Esophagus (tissue), 2 donors: ENCODE results near the gene IL18R1. TPM values are rescaled to one million over a fixed set of nuclear protein-coding genes. Genes with fewer than 3 reads are reported as not detected.
"Not testable (repeated sequence)": the region's sequence is repeated elsewhere in the genome, so short reads cannot be mapped to it uniquely, and the experiment has no call there.

Experiments used
- H3K27ac ChIP-seq, 2 donors: one replicate each; pipeline ENCODE4 v1.5.1; 2013; ENCODE audit warnings: low read depth in 2 of 2, mild to moderate bottlenecking in 2 of 2, inconsistent platforms in 1 of 2, low read length in 1 of 2, moderate library complexity in 1 of 2
- H3K27me3 ChIP-seq, 2 donors: one replicate each; pipeline ENCODE4 v1.6.1; 2013; ENCODE audit warnings: low read length in 2 of 2, control low read depth in 1 of 2, mild to moderate bottlenecking in 1 of 2; ENCODE audit not compliant: insufficient read depth in 2 of 2, control insufficient read depth in 1 of 2
- H3K36me3 ChIP-seq, 2 donors: one replicate each; pipeline ENCODE4 v1.6.1; 2013; ENCODE audit warnings: low read length in 1 of 2; ENCODE audit not compliant: control insufficient read depth in 2 of 2, insufficient read depth in 2 of 2
- H3K4me1 ChIP-seq, 2 donors: one replicate each; pipeline ENCODE4 v1.6.1; 2013; ENCODE audit warnings: low read length in 1 of 2; ENCODE audit not compliant: control insufficient read depth in 2 of 2, insufficient read depth in 2 of 2
- H3K4me3 ChIP-seq, 2 donors: one replicate each; pipeline ENCODE4 v1.5.1; 2013; ENCODE audit warnings: low read length in 2 of 2, mild to moderate bottlenecking in 2 of 2, low read depth in 1 of 2, moderate library complexity in 1 of 2
- H3K9me3 ChIP-seq, 2 donors: one replicate each; pipeline ENCODE4 v1.6.1; 2013; ENCODE audit warnings: mild to moderate bottlenecking in 2 of 2, low read depth in 1 of 2, low read length in 1 of 2, moderate library complexity in 1 of 2; ENCODE audit not compliant: control insufficient read depth in 2 of 2, insufficient read depth in 1 of 2
- WGBS, 2 donors: extraction: QIAGEN DNeasy Blood & Tissue Kit; methylation state at CpG; one replicate each; pipeline ENCODE4 v1.1.7; 2013; 5-methylcytosine and 5-hydroxymethylcytosine counted together
- polyA plus RNA-seq, 2 donors: library from polyadenylated mRNA; stranded (reverse); fragments of 200-250 nt; gene quantifications; one replicate each; pipeline ENCODE4 v1.2.3, GENCODE V29; 2013
- donor health status: healthy with polysubstance abuse.
- donor health status: Bipolar disorder and iron deficiency.

Gene IL18R1
- polyA plus RNA-seq, 2 donors, result 0.83 to 0.95 TPM

DNA sequence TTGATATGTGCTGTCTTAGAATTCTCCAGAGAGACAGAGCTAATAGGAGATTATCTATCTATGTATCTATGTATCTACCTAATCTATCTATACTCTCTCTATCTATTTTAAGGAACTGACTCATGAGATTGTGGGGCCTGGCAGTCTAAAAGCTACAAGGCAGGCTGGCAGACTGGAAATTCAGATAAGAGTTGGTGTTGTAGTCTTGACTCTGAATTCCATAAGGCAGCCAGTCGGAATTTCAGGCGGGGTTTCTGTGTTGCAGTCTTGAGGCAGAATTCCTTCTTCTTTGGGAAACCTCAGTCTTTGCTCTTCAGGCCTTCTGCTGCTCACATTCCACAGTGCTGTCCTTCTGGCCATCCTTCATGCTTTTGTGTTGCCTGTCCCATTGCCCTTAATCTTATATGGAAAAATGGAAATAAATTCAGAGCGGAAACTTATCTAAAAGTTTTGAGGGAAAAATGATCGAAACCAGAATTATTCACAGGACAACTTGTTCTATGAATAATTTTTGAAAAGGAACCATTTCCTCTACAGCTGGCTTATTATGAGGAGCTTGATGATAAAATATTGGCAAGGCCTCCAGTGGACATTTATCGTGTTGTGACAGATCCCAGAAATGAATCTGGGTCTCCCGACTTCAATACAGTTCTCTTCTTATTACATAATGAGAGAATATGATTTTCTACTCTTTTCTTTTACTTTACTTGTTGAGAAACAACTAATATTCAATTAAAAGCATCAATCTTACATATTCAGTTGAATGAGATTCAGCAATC, 33.5 kb upstream of the IL18R1 start:
- Histone ChIP-seq H3K36me3 (no peaks in the 10 kb centered on the region), H3K4me3 (no peak overlapping the region), H3K27me3 (no peaks in the 10 kb centered on the region), H3K9me3 (no peaks in the 10 kb centered on the region), H3K27ac (no peak overlapping the region), H3K4me1 (no peaks in the 10 kb centered on the region)
- 62 to 85% methylated on average over 6 of the region's 6 CpGs for WGBS, 2 donors

DNA sequence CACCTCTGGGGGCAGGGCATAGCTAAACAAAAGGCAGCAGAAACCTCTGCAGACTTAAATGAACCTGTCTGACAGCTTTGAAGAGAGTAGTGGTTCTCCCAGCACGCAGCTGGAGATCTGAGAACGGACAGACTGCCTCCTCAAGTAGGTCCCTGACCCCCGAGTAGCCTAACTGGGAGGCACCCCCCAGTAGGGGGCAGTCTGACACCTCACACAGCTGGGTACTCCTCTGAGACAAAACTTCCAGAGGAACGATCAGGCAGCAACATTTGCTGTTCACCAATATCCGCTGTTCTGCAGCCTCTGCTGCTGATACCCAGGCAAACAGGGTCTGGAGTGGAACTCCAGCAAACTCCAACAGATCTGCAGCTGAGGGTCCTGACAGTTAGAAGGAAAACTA, 30.7 kb upstream of the IL18R1 start:
- not testable (repeated sequence) for H3K9me3 ChIP-seq, H3K4me3 ChIP-seq, H3K27ac ChIP-seq, H3K4me1 ChIP-seq, H3K36me3 ChIP-seq, H3K27me3 ChIP-seq
- 81 to 86% methylated on average over 5 of the region's 5 CpGs for WGBS, 2 donors

DNA sequence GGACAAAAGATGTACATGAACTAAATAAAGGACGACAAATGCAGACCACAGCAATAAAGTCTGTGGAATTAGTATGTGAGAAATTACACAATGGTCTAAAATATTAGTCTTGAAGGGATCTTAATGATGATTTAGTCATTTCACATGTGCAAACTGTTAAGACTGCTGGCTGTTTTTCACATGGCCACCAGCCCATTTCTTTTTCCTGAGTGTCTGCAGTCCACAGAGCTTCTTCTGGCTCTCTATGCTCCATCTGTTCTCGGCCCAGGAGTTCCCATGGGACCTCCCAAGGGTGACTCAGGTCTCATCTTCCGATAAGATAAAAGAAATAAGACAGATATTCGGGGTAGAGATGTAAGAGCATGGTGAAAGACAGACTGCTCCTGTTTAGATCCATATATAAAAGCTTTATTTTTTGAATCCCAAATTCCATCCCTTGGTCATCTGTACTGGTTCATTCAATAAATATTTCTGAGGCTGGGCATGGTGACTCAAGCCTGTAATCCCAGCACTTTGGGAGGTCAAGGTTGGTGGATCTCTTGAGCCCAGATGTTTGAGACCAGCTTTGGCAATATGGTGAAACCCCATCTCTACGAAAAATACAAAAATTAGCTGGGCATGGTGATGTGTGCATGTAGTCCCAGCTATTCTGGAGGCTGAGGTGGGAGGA, 24.1 kb upstream of the IL18R1 start:
- 75% methylated on average over 5 of the region's 5 CpGs for WGBS, 2 donors
- H3K9me3 ChIP-seq, result no peaks in the 10 kb centered on the region
- no peaks in the 10 kb centered on the region for H3K4me1 ChIP-seq
- H3K4me3 ChIP-seq, result no peak overlapping the region
- no peaks in the 10 kb centered on the region for H3K27me3 ChIP-seq
- H3K36me3 ChIP-seq, result no peaks in the 10 kb centered on the region
- no peak overlapping the region for H3K27ac ChIP-seq

DNA sequence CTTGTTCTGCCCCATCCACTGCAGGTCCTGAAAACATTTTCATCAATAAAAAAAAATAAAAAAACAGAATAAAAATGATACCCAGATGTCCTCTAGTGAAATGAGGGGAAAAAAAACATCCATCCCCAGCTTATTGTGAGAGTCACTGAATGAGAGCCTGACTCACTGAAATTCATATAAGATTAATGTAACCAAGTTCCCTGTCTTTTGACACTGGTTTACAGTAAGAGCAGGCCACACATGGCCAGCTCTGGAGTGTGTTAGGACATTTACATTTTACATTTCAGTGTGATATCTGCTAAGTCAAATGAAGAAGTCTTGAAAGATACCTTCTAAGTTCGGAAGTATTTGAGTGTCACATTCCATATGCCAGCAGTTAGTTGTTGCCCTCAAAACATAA, 21.1 kb upstream of the IL18R1 start:
- H3K27me3 ChIP-seq, result no peaks in the 10 kb centered on the region
- no peaks in the 10 kb centered on the region for H3K9me3 ChIP-seq
- H3K4me3 ChIP-seq, result no peak overlapping the region
- 80 to 91% methylated on average over 1 of the region's 1 CpG for WGBS, 2 donors
- no peak overlapping the region for H3K27ac ChIP-seq
- H3K36me3 ChIP-seq, result no peaks in the 10 kb centered on the region
- peaks cover 0 to 2% of the 10 kb centered on the region in 2 donors for H3K4me1 ChIP-seq

DNA sequence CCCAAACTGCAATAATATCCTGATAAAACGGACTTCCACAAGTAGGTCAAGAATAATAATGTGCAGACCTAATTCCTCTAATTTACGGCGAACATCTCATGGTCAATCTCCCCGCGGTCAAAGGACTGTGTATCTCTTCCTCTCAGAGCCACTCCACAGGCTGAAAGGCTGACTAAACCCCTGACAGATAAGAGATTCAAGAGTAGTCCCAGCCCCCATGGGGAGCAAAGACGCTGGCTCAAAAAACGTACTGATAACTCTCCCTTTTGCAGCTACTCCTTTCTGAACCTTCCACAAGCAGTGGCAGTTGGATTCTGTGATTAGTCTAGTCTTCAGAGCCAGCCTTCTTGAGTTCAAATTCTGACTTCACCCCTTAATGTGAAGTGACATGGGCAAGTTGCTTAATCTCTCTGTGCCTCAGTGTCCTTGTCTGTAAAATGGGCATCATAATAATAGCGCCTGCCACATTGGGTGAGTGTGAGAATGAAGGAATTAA, 19.7 kb upstream of the IL18R1 start:
- Histone ChIP-seq H3K27ac (no peak overlapping the region), H3K9me3 (no peaks in the 10 kb centered on the region), H3K4me1 (peaks cover 0 to 2% of the 10 kb centered on the region in 2 donors), H3K4me3 (no peak overlapping the region), H3K36me3 (no peaks in the 10 kb centered on the region), H3K27me3 (no peaks in the 10 kb centered on the region)
- 67 to 76% methylated on average over 8 of the region's 8 CpGs for WGBS, 2 donors

DNA sequence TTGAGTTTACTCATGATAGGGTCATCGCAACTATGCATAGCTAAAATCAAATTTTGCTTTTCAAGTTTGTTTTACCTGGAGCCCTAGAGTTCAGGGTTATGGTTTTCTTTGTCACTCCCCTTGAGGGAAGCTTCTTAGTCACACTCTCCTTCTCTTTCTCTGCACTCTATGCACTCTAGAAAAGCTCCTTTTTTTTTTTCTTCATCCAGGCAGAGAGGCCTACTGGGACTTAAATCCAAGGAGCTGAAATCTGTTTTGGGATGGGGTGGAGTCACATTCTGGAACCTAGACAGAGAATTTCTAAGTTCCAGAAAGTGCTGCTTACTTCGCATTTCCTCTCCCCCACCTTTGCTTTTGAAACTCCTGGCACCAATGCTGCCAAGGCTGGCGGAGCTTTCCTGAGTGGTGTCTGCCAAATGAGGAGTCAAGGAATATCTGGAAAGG, 19.1 kb upstream of the IL18R1 start:
- Histone ChIP-seq H3K4me1 (peaks cover 0 to 2% of the 10 kb centered on the region in 2 donors), H3K36me3 (no peaks in the 10 kb centered on the region), H3K27ac (peak overlapping the region in 1 of 2 donors; percentile 54), H3K27me3 (no peaks in the 10 kb centered on the region), H3K4me3 (no peak overlapping the region), H3K9me3 (no peaks in the 10 kb centered on the region)
- WGBS, 2 donors, result 46 to 62% methylated on average over 3 of the region's 3 CpGs

DNA sequence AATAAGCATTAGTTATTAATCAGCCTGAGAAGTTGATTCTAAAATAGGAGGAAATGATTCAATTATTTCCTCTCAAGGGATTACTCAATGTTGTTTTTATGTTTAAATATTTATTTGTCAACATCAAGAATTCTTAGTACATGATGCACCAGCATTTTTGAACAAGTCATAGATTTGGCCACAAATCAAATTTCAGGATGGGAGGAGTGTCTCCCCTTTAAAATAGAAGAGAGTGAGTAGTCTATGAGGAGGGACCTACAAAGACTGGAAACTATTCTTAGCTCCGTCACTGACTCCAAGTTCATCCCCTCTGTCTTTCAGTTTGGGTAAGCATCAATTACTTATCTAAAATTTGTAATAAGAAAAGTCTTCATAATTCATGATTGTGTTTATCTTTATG, 18.6 kb upstream of the IL18R1 start:
- 57 to 66% methylated on average over 1 of the region's 1 CpG for WGBS, 2 donors
- Histone ChIP-seq H3K4me3 (no peak overlapping the region), H3K27ac (no peak overlapping the region)

DNA sequence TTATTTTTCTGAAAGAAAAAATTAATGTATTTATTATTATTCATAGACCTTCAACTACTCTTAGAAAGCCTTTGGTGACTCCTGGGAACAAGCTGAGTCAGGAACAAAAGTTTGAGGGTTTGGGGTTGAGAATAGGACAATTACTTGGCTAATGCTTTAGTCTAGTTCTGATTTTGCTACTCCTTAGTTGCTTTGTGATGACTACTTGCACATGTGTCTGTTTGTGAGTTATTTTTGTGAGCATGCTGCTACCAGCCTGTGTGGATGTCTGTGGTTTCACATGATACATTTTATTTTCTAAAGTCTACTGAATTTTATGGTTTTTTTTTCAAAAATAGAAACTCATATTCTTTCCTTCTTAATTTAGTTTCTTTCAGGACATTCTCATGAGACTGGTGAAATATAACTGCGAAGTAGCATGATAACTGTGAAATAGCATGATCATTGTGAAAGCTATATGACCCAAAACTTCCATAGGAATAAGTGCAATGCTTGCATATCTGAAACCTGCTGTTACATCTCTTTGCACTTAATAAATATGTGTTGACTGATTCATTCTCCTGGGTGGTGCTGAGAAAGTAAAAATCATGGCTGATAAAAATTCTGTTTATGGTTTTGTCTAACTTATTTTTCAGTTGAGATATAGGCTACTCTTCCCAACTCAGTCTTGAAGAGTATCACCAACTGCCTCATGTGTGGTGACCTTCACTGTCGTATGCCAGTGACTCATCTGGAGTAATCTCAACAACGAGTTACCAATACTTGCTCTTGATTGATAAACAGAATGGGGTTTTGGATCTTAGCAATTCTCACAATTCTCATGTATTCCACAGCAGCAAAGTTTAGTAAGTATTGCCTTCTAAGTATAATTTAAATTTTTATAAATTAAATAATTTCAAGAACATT, 17.9 kb upstream of the IL18R1 start:
- no peak overlapping the region for H3K4me3 ChIP-seq
- H3K4me1 ChIP-seq, result peaks cover 0 to 2% of the 10 kb centered on the region in 2 donors
- H3K36me3 ChIP-seq, result no peaks in the 10 kb centered on the region
- H3K27me3 ChIP-seq, result no peaks in the 10 kb centered on the region
- H3K9me3 ChIP-seq, result no peaks in the 10 kb centered on the region
- H3K27ac ChIP-seq, result no peak overlapping the region
- 62 to 75% methylated on average over 3 of the region's 3 CpGs for WGBS, 2 donors

More for the DNA sequence above, 18.6 kb upstream of the IL18R1 start:
- Histone ChIP-seq H3K27me3 (no peaks in the 10 kb centered on the region), H3K9me3 (no peaks in the 10 kb centered on the region), H3K36me3 (no peaks in the 10 kb centered on the region), H3K4me1 (peaks cover 0 to 2% of the 10 kb centered on the region in 2 donors)

DNA sequence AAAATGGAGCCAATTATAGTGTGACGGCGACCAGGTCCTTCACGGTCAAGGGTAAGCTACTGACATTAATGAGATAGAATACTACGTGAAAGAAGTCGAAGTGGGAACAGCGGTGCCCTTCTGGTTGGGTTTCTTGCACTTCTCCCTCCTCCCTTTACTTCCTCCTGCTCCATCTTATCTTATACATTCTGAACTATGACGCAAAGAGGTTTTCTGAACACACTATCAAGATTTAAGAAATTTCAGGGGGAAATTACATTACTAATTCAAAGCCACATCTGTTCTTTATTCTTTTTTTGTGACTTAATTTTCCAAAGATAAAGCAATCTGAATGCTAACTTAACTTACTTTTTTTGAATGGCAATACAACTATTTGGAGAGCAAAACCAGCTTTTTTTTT, 14.8 kb upstream of the IL18R1 start:
- WGBS, 2 donors, result 93 to 94% methylated on average over 7 of the region's 7 CpGs
- Histone ChIP-seq H3K4me3 (no peak overlapping the region), H3K9me3 (no peaks in the 10 kb centered on the region), H3K4me1 (peaks cover 0 to 2% of the 10 kb centered on the region in 2 donors), H3K27me3 (no peaks in the 10 kb centered on the region), H3K36me3 (no peaks in the 10 kb centered on the region), H3K27ac (no peak overlapping the region)
